ENCODE measurements around the gene METTL8. TPM values are rescaled to one million over a fixed set of nuclear protein-coding genes. Genes with fewer than 3 reads are reported as not detected.

The METTL8 gene
- total RNA-seq, 2 experiments from 2014 or later, result 43.4 to 44.8 TPM

GRCh38 chr2:171287611-171288010, 146.2 kb downstream of the METTL8 start:
- intact Hi-C loops (cut with micrococcal nuclease), result no loop called here
- CTCF ChIA-PET, result no interaction called here

GRCh38 chr2:171287036-171287571, 146.7 kb downstream of the METTL8 start:
- ATAC-seq, result no peak
- Mint-ChIP-seq H3K9me3 (no peaks in the 10 kb centered on the region), H3K4me1 (ENCODE audit: low read depth) (no peaks in the 10 kb centered on the region), H3K36me3 (ENCODE audit: low read depth) (no peaks in the 10 kb centered on the region), H3K27me3 (no peaks in the 10 kb centered on the region), H3K27ac (no peak overlapping the region), H3K4me3 (no peak overlapping the region)
- CTCF ChIA-PET, result no interaction called here
- TF ChIP-seq CTCF (IDR thresholded peaks at IDR 0.05), result no peak
- POLR2A ChIA-PET, result interaction anchor here (0.8 kb wide), 1 partner anchor 10 kb away, joined by 3 read pairs; no protein-coding TSS in a partner anchor
- DNase-seq, result no peak
- intact Hi-C loops (cut with micrococcal nuclease), result no loop called here

More at GRCh38 chr2:171287611-171288010, 146.2 kb downstream of the METTL8 start:
- no peaks in the 10 kb centered on the region for H3K27me3 Mint-ChIP-seq
- H3K4me3 Mint-ChIP-seq, result no peak overlapping the region
- ATAC-seq, result no peak
- POLR2A ChIA-PET, result interaction anchor here (0.8 kb wide), 1 partner anchor 10 kb away, joined by 3 read pairs; no protein-coding TSS in a partner anchor
- H3K27ac Mint-ChIP-seq, result no peak overlapping the region
- DNase-seq, result no peak
- no peaks in the 10 kb centered on the region for H3K4me1 Mint-ChIP-seq (ENCODE audit: low read depth)
- H3K36me3 Mint-ChIP-seq (ENCODE audit: low read depth), result no peaks in the 10 kb centered on the region
- no peaks in the 10 kb centered on the region for H3K9me3 Mint-ChIP-seq
- TF ChIP-seq CTCF (IDR thresholded peaks at IDR 0.05), result no peak

- Mint-ChIP-seq H3K9me3 (peaks cover 2% of the 10 kb centered on the region), H3K36me3 (ENCODE audit: low read depth) (no peaks in the 10 kb centered on the region), H3K4me3 (no peak overlapping the region), H3K27me3 (no peaks in the 10 kb centered on the region), H3K27ac (no peak overlapping the region), H3K4me1 (ENCODE audit: low read depth) (no peaks in the 10 kb centered on the region)
- ChIA-PET CTCF (no interaction called here), POLR2A (no interaction called here)
- DNase-seq, result no peak
- intact Hi-C loops (cut with micrococcal nuclease), result no loop called here
- TF ChIP-seq CTCF (IDR thresholded peaks at IDR 0.05), result no peak
- no peak for ATAC-seq
These were observed 152.7 kb downstream of the METTL8 start for GRCh38 chr2:171281110-171281509.

- no peak for DNase-seq
- no peak for TF ChIP-seq CTCF (IDR thresholded peaks at IDR 0.05)
- no peaks in the 10 kb centered on the region for H3K4me1 Mint-ChIP-seq (ENCODE audit: low read depth)
- POLR2A ChIA-PET, result no interaction called here
- ATAC-seq, result no peak
- H3K27ac Mint-ChIP-seq, result no peak overlapping the region
- H3K36me3 Mint-ChIP-seq (ENCODE audit: low read depth), result no peaks in the 10 kb centered on the region
- no peaks in the 10 kb centered on the region for H3K27me3 Mint-ChIP-seq
- intact Hi-C loops (cut with micrococcal nuclease), result no loop called here
- CTCF ChIA-PET, result interaction anchor here (1.0 to 1.7 kb wide), 3 partner anchors 9 to 136 kb away, joined by 3 to 4 read pairs (median 4); no protein-coding TSS in a partner anchor
- H3K9me3 Mint-ChIP-seq, result peaks cover 2% of the 10 kb centered on the region
- no peak overlapping the region for H3K4me3 Mint-ChIP-seq
These were observed 153.6 kb downstream of the METTL8 start for GRCh38 chr2:171279983-171280790.

GRCh38 chr2:171274757-171275156, 159.0 kb downstream of the METTL8 start:
- Mint-ChIP-seq H3K27ac (no peak overlapping the region), H3K27me3 (no peaks in the 10 kb centered on the region), H3K9me3 (peaks cover 2% of the 10 kb centered on the region), H3K4me1 (ENCODE audit: low read depth) (no peaks in the 10 kb centered on the region), H3K4me3 (no peak overlapping the region), H3K36me3 (ENCODE audit: low read depth) (no peaks in the 10 kb centered on the region)
- CTCF ChIA-PET, result no interaction called here
- POLR2A ChIA-PET, result no interaction called here
- intact Hi-C loops (cut with micrococcal nuclease), result no loop called here
- no peak for TF ChIP-seq CTCF (IDR thresholded peaks at IDR 0.05)
- DNase-seq (no peak), ATAC-seq (no peak)
